ENCODE measurements around the gene CTRB1. TPM values are rescaled to one million over a fixed set of nuclear protein-coding genes. Genes with fewer than 3 reads are reported as not detected.
"Not testable (repeated sequence)": the region's sequence is repeated elsewhere in the genome, so short reads cannot be mapped to it uniquely, and the experiment has no call there.

Gene CTRB1
- total RNA-seq, 4 donors from 2014 or later, result not detected

- intact Hi-C loops (cut with DNase I), result no loop called here
- Histone ChIP-seq H3K4me1 (peaks cover 38 to 49% of the 10 kb centered on the region in 2 donors), H3K4me3 (replicated peaks in 1 of 3) (no peak overlapping the region), H3K9me3 (no peaks in the 10 kb centered on the region), H3K27me3 (no peaks in the 10 kb centered on the region), H3K36me3 (peaks cover 20 to 25% of the 10 kb centered on the region in 2 donors), H3K27ac (peak overlapping the region; percentile 78 to 96 (median 88))
- WGBS, 2 donors, result 86 to 91% methylated on average over 14 to 15 of the region's 19 CpGs
- no peak for TF ChIP-seq POLR2A (IDR thresholded peaks at IDR 0.05)
- DNase-seq, result no peak
These were observed 20.8 kb downstream of the CTRB1 start for GRCh38 chr16:75239542-75240122.

GRCh38 chr16:75240633-75241032 lies 21.8 kb downstream of the CTRB1 start:
- H3K9me3 ChIP-seq; H3K27me3 ChIP-seq; H3K4me3 ChIP-seq (replicated peaks in 1 of 3); intact Hi-C loops (cut with DNase I): not testable (repeated sequence)
- Histone ChIP-seq H3K27ac (peak overlapping the region in 1 of 3 donors; percentile 88), H3K36me3 (peaks cover 12 to 15% of the 10 kb centered on the region in 2 donors), H3K4me1 (peaks cover 48 to 59% of the 10 kb centered on the region in 2 donors)
- WGBS, 2 donors, result 63 to 80% methylated on average over 1 to 6 of the region's 7 CpGs
- peak in 1 of 2 donors; percentile 48 for DNase-seq

- WGBS, 2 donors, result 72 to 93% methylated on average over 3 to 8 of the region's 8 CpGs
- H3K27ac ChIP-seq, result no peak overlapping the region
- TF ChIP-seq POLR2A (IDR thresholded peaks at IDR 0.05) (no peak), CTCF (IDR thresholded peaks at IDR 0.05) (no peak)
- H3K27me3 ChIP-seq, result no peaks in the 10 kb centered on the region
- peaks cover 55 to 67% of the 10 kb centered on the region in 2 donors for H3K4me1 ChIP-seq
- no peaks in the 10 kb centered on the region for H3K9me3 ChIP-seq
- DNase-seq, result no peak
- peaks cover 12 to 13% of the 10 kb centered on the region in 2 donors for H3K36me3 ChIP-seq
- intact Hi-C loops (cut with DNase I), result no loop called here
- H3K4me3 ChIP-seq (replicated peaks in 1 of 3), result no peak overlapping the region
These were observed 22.6 kb downstream of the CTRB1 start for GRCh38 chr16:75241412-75241811.

GRCh38 chr16:75241955-75242354 lies 23.2 kb downstream of the CTRB1 start:
- Histone ChIP-seq H3K4me3 (replicated peaks in 1 of 3) (no peak overlapping the region), H3K4me1 (peaks cover 55 to 72% of the 10 kb centered on the region in 2 donors), H3K36me3 (peaks cover 10 to 12% of the 10 kb centered on the region in 2 donors), H3K27me3 (no peaks in the 10 kb centered on the region), H3K9me3 (no peaks in the 10 kb centered on the region), H3K27ac (no peak overlapping the region)
- no peak for DNase-seq
- TF ChIP-seq POLR2A (IDR thresholded peaks at IDR 0.05) (no peak), CTCF (IDR thresholded peaks at IDR 0.05) (no peak)
- intact Hi-C loops (cut with DNase I), result no loop called here
- 91 to 93% methylated on average over 7 to 8 of the region's 13 CpGs for WGBS, 2 donors

- DNase-seq; H3K27me3 ChIP-seq; H3K9me3 ChIP-seq; intact Hi-C loops (cut with DNase I); H3K27ac ChIP-seq; H3K4me3 ChIP-seq (replicated peaks in 1 of 3): not testable (repeated sequence)
- peaks cover 55 to 77% of the 10 kb centered on the region in 2 donors for H3K4me1 ChIP-seq
- H3K36me3 ChIP-seq, result peaks cover 10 to 12% of the 10 kb centered on the region in 2 donors
- WGBS, 2 donors, result 89 to 96% methylated on average over 21 to 26 of the region's 27 CpGs
These were observed 23.8 kb downstream of the CTRB1 start for GRCh38 chr16:75242436-75243078.

GRCh38 chr16:75243667-75244224 lies 25.0 kb downstream of the CTRB1 start:
- Histone ChIP-seq H3K4me1 (peaks cover 50 to 77% of the 10 kb centered on the region in 2 donors), H3K4me3 (replicated peaks in 1 of 3) (no peak overlapping the region), H3K27ac (peak overlapping the region in 2 of 3 donors; percentile 85 to 91), H3K36me3 (peaks cover 10 to 12% of the 10 kb centered on the region in 2 donors), H3K9me3 (no peaks in the 10 kb centered on the region), H3K27me3 (no peaks in the 10 kb centered on the region)
- WGBS, 2 donors, result 80 to 81% methylated on average over 16 to 18 of the region's 20 CpGs
- intact Hi-C loops (cut with DNase I), result no loop called here
- TF ChIP-seq CTCF (IDR thresholded peaks at IDR 0.05) (no peak), POLR2A (IDR thresholded peaks at IDR 0.05) (no peak)
- no peak for DNase-seq

Measured in thyroid gland (tissue), 4 donors.